ENCODE measurements around the gene DGKI. TPM values are rescaled to one million over a fixed set of nuclear protein-coding genes. Genes with fewer than 3 reads are reported as not detected.

DGKI gene
- polyA plus RNA-seq, 2 of the 4 experiments (the other 2 are of a cell fraction): 0.05 to 0.08 TPM

GRCh38 chr7:137888241-137888640, 41.5 kb upstream of the DGKI start (continued):
- TF ChIP-seq USF2 (IDR thresholded peaks at IDR 0.05): no peak
- TF ChIP-seq ATOH8 (CRISPR knock-in tag; IDR thresholded peaks at IDR 0.05; ENCODE audit: low read depth): no peak

- Histone ChIP-seq H3K4me3 (no peak overlapping the region), H3K4me1 (peaks cover 26% of the 10 kb centered on the region), H3K4me2 (no peak overlapping the region), H3K27ac (no peak overlapping the region), H3K9me3 (peaks cover 4% of the 10 kb centered on the region)
- WGBS (ENCODE audit: missing lambda C conversion rate): 96% methylated on average over 2 of the region's 2 CpGs
- POLR2A ChIA-PET: no interaction called here
- ATAC-seq: no peak
- CTCF ChIA-PET: interaction anchor here (0.9 to 2.9 kb wide), 2 partner anchors 8 to 17 kb away, joined by 3 to 14 read pairs; no protein-coding TSS in a partner anchor
- TF ChIP-seq CHD2 (IDR thresholded peaks at IDR 0.05; ENCODE audit: low read length, partially characterized antibody) (no peak), MAX (IDR thresholded peaks at IDR 0.05) (no peak), PBX3 (IDR thresholded peaks at IDR 0.05) (no peak), RARB (CRISPR knock-in tag; IDR thresholded peaks at IDR 0.05) (no peak), BHLHE40 (IDR thresholded peaks at IDR 0.05; ENCODE audit: low read depth, low read length) (no peak), ELK1 (IDR thresholded peaks at IDR 0.05; ENCODE audit: low read depth, low read length) (no peak)
- FAIRE-seq: no peak
- DNase-seq (ENCODE audit: low read depth in 1 of 2, low spot score in 1 of 2): no peak
Measured at GRCh38 chr7:137886746-137887145, 40.0 kb upstream of the DGKI start.

GRCh38 chr7:137886281-137886680, 39.5 kb upstream of the DGKI start:
- no peak overlapping the region for H3K4me2 ChIP-seq
- WGBS (ENCODE audit: missing lambda C conversion rate): 88% methylated on average over 3 of the region's 3 CpGs
- DNase-seq (ENCODE audit: low read depth in 1 of 2, low spot score in 1 of 2): no peak
- peaks cover 9% of the 10 kb centered on the region for H3K9me3 ChIP-seq
- ChIA-PET CTCF (interaction anchor here (0.9 to 2.9 kb wide), 4 partner anchors 9 to 260 kb away, joined by 3 to 14 read pairs (median 4); no protein-coding TSS in a partner anchor), POLR2A (no interaction called here)
- H3K4me1 ChIP-seq: peaks cover 22% of the 10 kb centered on the region
- no peak overlapping the region for H3K4me3 ChIP-seq
- H3K27ac ChIP-seq: no peak overlapping the region
- no peak for ATAC-seq
- no peak for FAIRE-seq
- no peak for TF ChIP-seq JUNB (IDR thresholded peaks at IDR 0.05)
- TF ChIP-seq CEBPB (IDR thresholded peaks at IDR 0.05): no peak
- TF ChIP-seq NFE2L2 (conservative IDR thresholded peaks at IDR 0.05; ENCODE audit: low read length): no peak
- no peak for TF ChIP-seq HEYL (CRISPR knock-in tag; IDR thresholded peaks at IDR 0.05)
- no peak for TF ChIP-seq HMGXB4 (CRISPR knock-in tag; IDR thresholded peaks at IDR 0.05; ENCODE audit: borderline replicate concordance)
- no peak for TF ChIP-seq HOXB5 (CRISPR knock-in tag; IDR thresholded peaks at IDR 0.05)
- TF ChIP-seq CTCF (IDR thresholded peaks at IDR 0.05): no peak
- TF ChIP-seq PBX3 (IDR thresholded peaks at IDR 0.05): no peak
- TF ChIP-seq TFCP2L1 (CRISPR knock-in tag; IDR thresholded peaks at IDR 0.05): no peak
- TF ChIP-seq ATOH8 (CRISPR knock-in tag; IDR thresholded peaks at IDR 0.05; ENCODE audit: low read depth): no peak
- no peak for TF ChIP-seq MAFK (IDR thresholded peaks at IDR 0.05; ENCODE audit: partially characterized antibody)
- no peak for TF ChIP-seq MAZ (IDR thresholded peaks at IDR 0.05; ENCODE audit: borderline replicate concordance, low read depth, low read length)
- no peak for TF ChIP-seq SMC3 (IDR thresholded peaks at IDR 0.05)
- TF ChIP-seq NPAS2 (CRISPR knock-in tag; IDR thresholded peaks at IDR 0.05; ENCODE audit: borderline replicate concordance): no peak
- TF ChIP-seq FOSB (CRISPR knock-in tag; IDR thresholded peaks at IDR 0.05): no peak
- no peak for TF ChIP-seq CHD2 (IDR thresholded peaks at IDR 0.05; ENCODE audit: low read length, partially characterized antibody)
- TF ChIP-seq RNF2 (IDR thresholded peaks at IDR 0.05; ENCODE audit: borderline replicate concordance, low read depth): no peak
